ENCODE results near the gene WSB1. TPM values are rescaled to one million over a fixed set of nuclear protein-coding genes. Genes with fewer than 3 reads are reported as not detected.
A peak's percentile ranks its signal among the peaks of the same experiment; 100 is the strongest.

Gene WSB1
- total RNA-seq, 2 donors from 2014 or later = 214 to 284 TPM

GRCh38 chr17:27361695-27362094 lies 67.8 kb downstream of the WSB1 start:
- no peak for DNase-seq (ENCODE audit: low spot score)
- ATAC-seq (ENCODE audit: insufficient number of reproducible peaks, low FRiP score, low read depth) = no peak
- Histone ChIP-seq H3K4me1 (ENCODE audit: control insufficient read depth in 1 of 2, low read depth in 2 of 2) (peaks cover 10 to 20% of the 10 kb centered on the region in 2 donors), H3K36me3 (no peaks in the 10 kb centered on the region), H3K9me3 (no peaks in the 10 kb centered on the region), H3K27me3 (replicated peaks; ENCODE audit: insufficient read depth) (no peaks in the 10 kb centered on the region), H3K27ac (no peak overlapping the region), H3K4me3 (no peak overlapping the region)
- TF ChIP-seq, protein P1, sequence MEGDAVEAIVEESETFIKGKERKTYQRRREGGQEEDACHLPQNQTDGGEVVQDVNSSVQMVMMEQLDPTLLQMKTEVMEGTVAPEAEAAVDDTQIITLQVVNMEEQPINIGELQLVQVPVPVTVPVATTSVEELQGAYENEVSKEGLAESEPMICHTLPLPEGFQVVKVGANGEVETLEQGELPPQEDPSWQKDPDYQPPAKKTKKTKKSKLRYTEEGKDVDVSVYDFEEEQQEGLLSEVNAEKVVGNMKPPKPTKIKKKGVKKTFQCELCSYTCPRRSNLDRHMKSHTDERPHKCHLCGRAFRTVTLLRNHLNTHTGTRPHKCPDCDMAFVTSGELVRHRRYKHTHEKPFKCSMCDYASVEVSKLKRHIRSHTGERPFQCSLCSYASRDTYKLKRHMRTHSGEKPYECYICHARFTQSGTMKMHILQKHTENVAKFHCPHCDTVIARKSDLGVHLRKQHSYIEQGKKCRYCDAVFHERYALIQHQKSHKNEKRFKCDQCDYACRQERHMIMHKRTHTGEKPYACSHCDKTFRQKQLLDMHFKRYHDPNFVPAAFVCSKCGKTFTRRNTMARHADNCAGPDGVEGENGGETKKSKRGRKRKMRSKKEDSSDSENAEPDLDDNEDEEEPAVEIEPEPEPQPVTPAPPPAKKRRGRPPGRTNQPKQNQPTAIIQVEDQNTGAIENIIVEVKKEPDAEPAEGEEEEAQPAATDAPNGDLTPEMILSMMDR (IDR thresholded peaks at IDR 0.05) = no peak

DNA sequence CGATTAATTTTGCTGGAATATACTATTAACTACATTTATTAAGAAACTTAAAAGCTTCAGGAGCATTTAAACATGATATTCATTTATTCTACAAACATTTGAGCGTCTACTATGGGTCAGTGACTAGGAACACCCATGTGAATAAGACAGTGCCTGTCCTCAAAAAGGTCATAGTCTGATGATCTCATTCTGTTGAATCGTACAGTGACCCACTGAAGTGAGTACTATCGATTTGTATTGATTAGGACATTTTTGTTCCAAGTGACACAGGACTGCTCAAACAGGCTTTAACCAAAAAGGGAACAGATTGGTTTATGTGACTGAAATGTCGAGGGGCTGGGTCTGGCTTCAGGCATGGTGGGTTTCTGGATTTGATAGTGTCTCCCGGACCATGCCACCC lies 68.6 kb downstream of the WSB1 start:
- Histone ChIP-seq H3K9me3 (no peaks in the 10 kb centered on the region), H3K4me1 (ENCODE audit: control insufficient read depth in 1 of 2, low read depth in 2 of 2) (peaks cover 10 to 20% of the 10 kb centered on the region in 2 donors), H3K27me3 (replicated peaks; ENCODE audit: insufficient read depth) (no peaks in the 10 kb centered on the region), H3K36me3 (no peaks in the 10 kb centered on the region), H3K27ac (no peak overlapping the region), H3K4me3 (no peak overlapping the region)
- DNase-seq (ENCODE audit: low spot score) (no peak), ATAC-seq (ENCODE audit: insufficient number of reproducible peaks, low FRiP score, low read depth) (no peak)
- TF ChIP-seq, protein P1 (IDR thresholded peaks at IDR 0.05) = no peak

GRCh38 chr17:27362909-27363308 lies 69.0 kb downstream of the WSB1 start:
- Histone ChIP-seq H3K27ac (no peak overlapping the region), H3K9me3 (no peaks in the 10 kb centered on the region), H3K4me1 (ENCODE audit: control insufficient read depth in 1 of 2, low read depth in 2 of 2) (peaks cover 10 to 20% of the 10 kb centered on the region in 2 donors), H3K4me3 (no peak overlapping the region), H3K36me3 (no peaks in the 10 kb centered on the region), H3K27me3 (replicated peaks; ENCODE audit: insufficient read depth) (no peaks in the 10 kb centered on the region)
- ATAC-seq (ENCODE audit: insufficient number of reproducible peaks, low FRiP score, low read depth) (no peak), DNase-seq (ENCODE audit: low spot score) (no peak)
- TF ChIP-seq, protein P1 (IDR thresholded peaks at IDR 0.05) = no peak

- DNase-seq (ENCODE audit: low spot score) (no peak), ATAC-seq (ENCODE audit: insufficient number of reproducible peaks, low FRiP score, low read depth) (no peak)
- Histone ChIP-seq H3K4me3 (no peak overlapping the region), H3K27ac (peak overlapping the region; percentile 76 to 89), H3K9me3 (no peaks in the 10 kb centered on the region), H3K27me3 (replicated peaks; ENCODE audit: insufficient read depth) (no peaks in the 10 kb centered on the region), H3K4me1 (ENCODE audit: control insufficient read depth in 1 of 2, low read depth in 2 of 2) (peaks cover 10 to 20% of the 10 kb centered on the region in 2 donors), H3K36me3 (no peaks in the 10 kb centered on the region)
- TF ChIP-seq, protein P1 (IDR thresholded peaks at IDR 0.05) = no peak
Observed at GRCh38 chr17:27363326-27363725, 69.4 kb downstream of the WSB1 start.

Other genes starting within 250 kb of the WSB1 start
- 10 to 100 TPM; 17.6 to 46.0 TPM for gene KSR1, start 162.3 kb downstream of the WSB1 start, total RNA-seq